C1 segment of cervical spinal cord (tissue), 14 donors: ENCODE results near the gene SPHK2.
"Not testable (repeated sequence)": the region's sequence is repeated elsewhere in the genome, so short reads cannot be mapped to it uniquely, and the experiment has no call there.

Source experiments
- DNase-seq, 14 donors: peaks; one replicate each; lab custom pipeline; 2025; lab: John Stamatoyannopoulos, UW

Gene SPHK2

DNA sequence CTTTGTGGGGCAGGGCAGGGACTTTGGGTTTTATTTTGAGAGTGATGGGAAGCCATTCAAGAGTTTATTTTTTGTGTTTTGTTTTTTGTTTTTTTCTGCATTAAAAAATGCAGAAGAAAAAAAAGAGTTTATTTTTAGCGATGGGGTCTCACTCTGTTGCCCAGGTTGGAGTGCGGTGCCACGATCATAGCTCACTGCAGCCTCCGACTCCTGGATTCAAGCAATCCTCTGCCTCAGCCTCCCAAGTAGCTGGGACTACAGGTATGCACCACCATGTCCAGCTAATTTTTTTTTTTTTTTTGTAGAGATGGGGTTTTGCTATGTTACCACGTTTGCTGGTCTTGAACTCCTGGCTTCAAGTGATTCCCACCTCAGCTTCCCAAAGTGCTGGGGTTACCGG, 39.2 kb downstream of the SPHK2 start:
- DNase-seq: no peak

- no peak for DNase-seq
Observed at GRCh38 chr19:48659768-48660167, 40.5 kb downstream of the SPHK2 start.

GRCh38 chr19:48660852-48661710, 41.8 kb downstream of the SPHK2 start:
- peak in 12 of 14 donors; percentile 35 to 82 (median 64) for DNase-seq

DNA sequence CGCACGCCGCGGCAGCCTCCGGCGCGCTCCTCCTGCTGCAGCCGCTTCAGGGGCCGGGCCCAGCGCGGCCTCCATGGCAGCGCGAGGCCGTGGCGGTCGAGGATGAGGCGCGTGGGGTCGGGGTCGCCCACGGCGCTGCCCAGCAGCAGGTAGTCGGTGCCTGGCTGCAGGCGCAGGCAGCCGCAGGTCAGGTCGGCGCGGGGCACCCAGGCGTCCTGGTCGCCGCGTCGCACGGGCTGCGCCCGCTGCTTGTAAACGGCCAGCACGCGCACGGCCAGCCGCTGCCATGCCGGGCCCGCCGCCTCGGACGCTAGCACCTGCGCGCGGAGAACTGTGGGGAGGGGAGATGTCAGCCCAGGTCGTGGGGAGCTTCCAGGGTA, 42.4 kb downstream of the SPHK2 start:
- DNase-seq: no peak

DNA sequence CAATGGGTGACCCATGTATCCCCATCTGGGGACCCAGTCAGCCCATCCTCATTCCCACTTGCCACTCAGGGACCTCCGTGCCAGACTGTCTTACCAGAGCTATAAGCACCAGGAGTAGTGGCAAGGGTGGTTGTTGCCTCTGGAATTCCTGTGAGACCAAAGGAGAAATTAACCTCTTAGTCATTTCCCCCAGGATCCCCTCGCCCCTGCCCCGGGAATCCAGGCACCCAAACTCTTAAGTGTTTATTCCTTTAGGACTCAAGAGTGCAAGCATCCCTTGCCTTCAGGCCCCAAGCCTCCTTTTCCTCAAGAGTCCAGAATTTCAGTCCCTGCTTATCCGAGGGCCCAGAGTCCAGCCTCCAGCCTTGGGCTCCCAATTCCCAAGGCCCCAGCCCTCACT, 44.4 kb downstream of the SPHK2 start:
- no peak for DNase-seq

GRCh38 chr19:48664476-48664875, 45.2 kb downstream of the SPHK2 start:
- DNase-seq: no peak

- DNase-seq: no peak
Observed at GRCh38 chr19:48665786-48666185, 46.5 kb downstream of the SPHK2 start.

DNA sequence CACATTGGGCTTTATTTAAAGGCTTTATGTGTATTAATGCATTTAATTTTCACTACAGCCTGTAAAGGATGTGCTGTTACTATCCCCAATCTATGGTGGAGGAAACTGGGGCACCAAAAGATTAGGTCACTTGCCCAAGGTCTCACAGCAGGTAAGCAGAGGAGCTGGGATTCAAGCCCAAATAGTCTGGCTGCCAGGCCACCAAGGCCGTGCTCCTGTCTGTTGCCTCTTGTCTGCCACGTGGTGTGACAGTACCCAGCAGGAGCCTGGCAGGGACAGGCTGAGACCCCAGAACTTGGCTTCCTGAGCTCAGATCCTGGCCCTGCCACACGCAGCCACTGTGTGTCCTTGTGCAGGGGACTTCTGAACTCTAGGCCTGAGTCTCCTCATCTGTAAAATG, 49.0 kb downstream of the SPHK2 start:
- peak in 1 of 14 donors; percentile 36 for DNase-seq

DNA sequence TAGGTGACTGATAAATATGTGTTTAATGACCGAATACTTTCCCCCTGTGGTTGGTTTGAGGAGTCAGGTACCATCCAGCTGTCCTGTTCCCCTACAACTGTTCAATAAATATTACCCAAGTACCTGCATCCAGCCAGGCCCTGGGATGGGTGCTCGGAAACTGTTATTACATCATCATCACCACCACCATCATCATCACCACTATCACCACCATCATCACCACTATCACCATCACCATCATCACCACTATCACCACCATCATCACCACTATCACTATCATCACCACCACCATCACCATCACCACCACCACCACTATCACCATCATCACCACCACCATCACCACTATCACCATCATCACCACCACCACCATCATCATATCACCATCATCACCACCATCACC, 49.5 kb downstream of the SPHK2 start:
- DNase-seq: no peak

DNA sequence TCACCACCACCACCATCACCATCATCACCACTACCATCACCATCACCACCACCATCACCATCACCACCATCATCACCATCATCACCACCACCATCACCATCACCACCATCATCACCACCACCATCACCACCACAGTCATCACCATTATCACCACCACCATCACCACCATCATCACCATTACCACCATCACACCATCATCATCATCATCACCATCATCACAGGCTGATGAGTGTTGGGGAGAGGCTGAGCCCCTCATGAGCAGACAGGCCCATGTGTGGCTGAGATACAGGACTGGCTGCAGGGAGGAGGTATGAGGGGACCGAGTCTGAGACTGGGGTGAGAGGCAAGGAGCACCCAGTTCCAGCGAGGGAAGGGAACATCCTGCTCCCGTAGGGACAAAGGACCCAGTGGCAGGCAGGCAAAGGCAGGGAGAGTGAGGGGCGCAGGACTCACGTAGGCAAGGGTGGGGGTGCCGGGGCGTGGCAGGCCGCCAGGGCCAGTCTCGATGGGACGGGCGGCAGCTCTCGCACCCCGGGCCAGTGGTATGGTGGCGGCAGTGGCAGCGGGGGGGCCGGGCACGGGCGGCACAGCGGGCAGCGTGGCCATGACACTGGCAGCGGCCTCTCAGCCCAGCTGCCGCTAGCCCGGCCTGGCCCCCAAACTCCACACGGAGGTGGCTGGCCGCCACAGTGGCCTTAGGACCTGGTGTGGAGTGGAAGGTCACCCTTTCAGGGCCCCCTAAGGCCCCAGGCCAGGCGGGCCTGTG, 50.8 kb downstream of the SPHK2 start:
- DNase-seq: no peak

DNA sequence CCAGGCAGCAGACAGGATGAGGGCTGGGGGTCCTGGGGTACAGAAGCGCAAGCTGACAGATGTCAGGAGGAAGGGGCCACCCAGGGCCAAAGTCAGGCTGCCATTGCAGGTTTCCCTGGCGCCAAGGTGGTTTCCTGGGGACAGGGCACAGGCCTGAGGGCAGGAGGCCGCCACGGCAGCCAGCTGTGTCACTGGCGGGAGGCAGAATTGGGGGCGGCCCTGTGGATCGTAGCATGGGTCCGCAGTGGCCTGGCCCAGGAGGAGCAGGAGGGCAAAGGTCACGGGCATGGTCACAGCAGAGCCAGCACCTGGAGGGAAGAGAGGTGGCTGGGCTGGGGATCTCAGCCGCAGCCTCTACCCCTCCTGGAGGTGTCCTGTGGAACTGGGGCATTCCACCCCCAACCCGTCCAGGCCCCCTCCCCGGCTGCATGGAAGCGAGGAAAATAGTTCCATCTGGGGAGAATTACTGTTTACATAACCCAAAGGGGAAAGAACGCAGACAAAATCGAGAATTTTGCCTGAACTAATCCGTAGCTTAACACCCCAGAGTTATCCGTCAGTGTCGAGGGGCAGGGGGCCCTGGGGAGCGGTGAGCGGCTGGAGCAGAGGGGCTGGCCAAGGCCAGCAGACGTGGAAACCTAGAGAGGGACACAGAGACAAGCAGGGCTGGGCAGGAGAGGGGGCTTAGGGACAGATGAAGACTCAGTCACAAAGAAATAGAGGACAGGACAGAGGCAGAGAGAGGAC, 51.6 kb downstream of the SPHK2 start:
- no peak for DNase-seq

DNA sequence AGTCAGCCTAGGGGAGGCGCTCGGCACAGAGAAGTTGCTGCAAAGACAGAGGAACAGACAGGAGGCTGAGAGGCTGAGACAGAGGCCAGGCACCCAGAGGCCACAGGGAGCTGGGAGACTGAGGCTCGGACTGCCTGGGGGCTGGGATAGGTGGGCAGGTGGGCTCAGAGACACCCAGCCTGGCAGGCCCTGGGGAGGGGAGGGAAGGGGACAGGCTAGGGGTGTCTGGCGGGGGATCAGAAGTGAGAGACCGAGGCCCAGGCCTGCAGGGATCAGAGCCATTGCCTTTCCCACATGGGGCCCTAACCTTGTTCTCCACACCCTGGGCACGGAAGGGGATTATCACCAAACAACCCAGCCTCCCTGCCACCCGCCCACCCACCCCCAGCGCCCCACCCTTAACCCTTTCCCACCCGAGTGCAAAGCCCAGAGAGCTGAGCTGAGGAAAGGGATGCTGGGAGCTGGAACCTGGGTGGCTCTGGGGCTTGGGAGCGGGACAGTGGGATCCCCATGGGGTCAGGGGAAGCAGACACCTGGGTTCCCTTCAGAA, 52.2 kb downstream of the SPHK2 start:
- DNase-seq: no peak

- no peak for DNase-seq
Observed at GRCh38 chr19:48672994-48673393, 53.7 kb downstream of the SPHK2 start, which contains the start of gene NTN5. TSS of gene NTN5 (minus strand) at chr19:48673017. CDS start at chr19:48670986, 2,031 bp downstream.

- no peak for DNase-seq
Observed at GRCh38 chr19:48673436-48674100, 54.3 kb downstream of the SPHK2 start.

DNA sequence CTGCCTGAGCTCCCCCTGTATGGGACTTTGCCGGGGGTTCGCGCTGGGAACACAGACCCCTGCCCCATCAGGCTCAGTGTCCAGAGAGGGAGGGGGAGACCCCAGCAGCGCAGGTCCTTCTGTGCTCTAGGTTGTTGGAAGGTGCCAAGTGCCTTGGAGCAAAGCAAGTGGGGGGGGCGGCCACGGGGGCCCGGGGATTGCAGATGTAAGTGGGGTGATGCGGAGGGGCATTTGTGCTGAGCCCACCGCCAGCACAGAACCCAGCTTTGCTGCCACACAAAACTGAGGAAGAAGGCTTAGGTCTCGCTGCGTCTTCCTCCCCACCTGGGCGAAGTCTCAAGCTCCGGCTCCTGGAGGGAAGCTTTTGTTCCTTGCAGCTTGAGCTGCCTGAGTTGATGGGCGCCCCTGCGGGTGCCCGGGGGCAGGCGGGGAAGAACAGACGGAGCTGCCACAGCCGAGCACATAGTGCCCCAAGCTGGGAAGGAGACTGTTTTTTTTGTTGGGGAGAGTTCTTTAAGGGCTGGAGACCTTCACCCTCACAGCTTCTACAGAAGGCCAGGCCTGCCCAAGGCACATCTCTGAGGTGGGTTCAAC, 55.0 kb downstream of the SPHK2 start:
- DNase-seq: no peak

GRCh38 chr19:48674921-48675824, 55.9 kb downstream of the SPHK2 start:
- DNase-seq: peak in 13 of 14 donors; percentile 32 to 87 (median 74)

GRCh38 chr19:48676487-48676886, 57.2 kb downstream of the SPHK2 start:
- no peak for DNase-seq

GRCh38 chr19:48676887-48677286, 57.6 kb downstream of the SPHK2 start:
- DNase-seq: no peak

DNA sequence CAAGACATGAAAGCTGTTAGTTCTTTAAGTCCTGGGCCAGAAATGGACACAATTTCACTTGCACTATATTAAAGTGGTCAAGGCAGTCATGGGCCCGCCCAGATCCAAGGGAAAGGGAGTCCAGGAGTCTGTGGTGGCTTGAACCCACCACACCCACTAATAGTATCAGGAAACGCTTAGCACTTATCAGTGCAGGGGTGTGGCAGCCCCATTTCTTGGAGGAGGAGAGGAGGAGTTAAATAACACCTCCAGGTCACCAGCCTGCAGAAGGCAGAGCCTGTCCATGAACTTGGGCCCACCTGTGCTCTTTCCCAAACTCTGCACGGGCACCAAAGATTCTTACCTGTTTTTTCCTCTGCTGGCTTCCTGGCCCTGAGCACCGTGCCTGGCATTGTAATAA, 58.9 kb downstream of the SPHK2 start:
- no peak for DNase-seq

DNA sequence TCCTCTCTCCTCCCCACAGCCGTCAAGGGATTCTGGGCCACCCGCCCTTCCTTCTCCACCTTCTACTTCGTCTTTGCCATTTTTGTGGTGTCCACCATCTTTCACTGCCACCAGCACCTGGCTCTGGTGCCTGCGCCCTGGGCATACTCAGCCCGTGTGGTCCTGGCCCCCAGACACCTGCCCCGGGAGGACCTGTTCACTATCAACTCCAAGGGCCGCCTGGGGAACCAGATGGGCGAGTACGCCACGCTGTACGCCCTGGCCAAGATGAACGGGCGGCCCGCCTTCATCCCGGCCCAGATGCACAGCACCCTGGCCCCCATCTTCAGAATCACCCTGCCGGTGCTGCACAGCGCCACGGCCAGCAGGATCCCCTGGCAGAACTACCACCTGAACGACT, 60.7 kb downstream of the SPHK2 start:
- not testable (repeated sequence) for DNase-seq
